Smooth muscle cell (in vitro differentiated cells): ENCODE results near the gene PAQR8. TPM values are rescaled to one million over a fixed set of nuclear protein-coding genes. Genes with fewer than 3 reads are reported as not detected.

ENCODE experiments used
- DNase-seq: peaks from one replicate; lab custom pipeline; 2025; ENCODE audit not compliant: unreplicated experiment; lab: John Stamatoyannopoulos, UW
- H2AFZ ChIP-seq: fragments of 200-600 bp; sonication (generic); 2 replicates; pipeline ENCODE4 v1.6.0; 2016; ENCODE audit warnings: antibody characterized with exemption, low read depth, mild to moderate bottlenecking
- H3F3A ChIP-seq: fragments of 200-600 bp; sonication (generic); 2 replicates; pipeline ENCODE4 v1.6.0; 2017; ENCODE audit warnings: antibody characterized with exemption, low read depth
- H3K27ac ChIP-seq: fragments of 200-600 bp; sonication (generic); 2 replicates; pipeline ENCODE4 v1.5.1; 2016; ENCODE audit warnings: low read depth, mild to moderate bottlenecking
- H3K27me3 ChIP-seq: fragments of 200-600 bp; sonication (generic); 2 replicates; pipeline ENCODE4 v1.6.1; 2016; ENCODE audit warnings: low read depth, mild to moderate bottlenecking
- H3K36me3 ChIP-seq: fragments of 200-600 bp; sonication (generic); 2 replicates; pipeline ENCODE4 v1.5.1; 2016; ENCODE audit warnings: low read depth
- H3K4me1 ChIP-seq: fragments of 200-600 bp; sonication (generic); 2 replicates; pipeline ENCODE4 v1.5.1; 2016; ENCODE audit warnings: low read depth
- H3K4me2 ChIP-seq: fragments of 200-600 bp; sonication (generic); 2 replicates; pipeline ENCODE4 v1.6.0; 2016; ENCODE audit warnings: mild to moderate bottlenecking
- H3K4me3 ChIP-seq: fragments of 200-600 bp; sonication (generic); 2 replicates; pipeline ENCODE4 v1.5.1; 2016; ENCODE audit warnings: mild to moderate bottlenecking
- H3K79me2 ChIP-seq: fragments of 200-600 bp; sonication (generic); 2 replicates; pipeline ENCODE4 v1.6.0; 2016; ENCODE audit warnings: low read depth, mild to moderate bottlenecking
- H3K9ac ChIP-seq: fragments of 200-600 bp; sonication (generic); 2 replicates; pipeline ENCODE4 v1.6.0; 2016; ENCODE audit warnings: low read depth
- H3K9me3 ChIP-seq: fragments of 200-600 bp; sonication (generic); replicated peaks from 2 replicates; pipeline ENCODE4 v1.5.1; 2016; ENCODE audit warnings: low read depth
- H4K20me1 ChIP-seq: fragments of 200-600 bp; sonication (generic); 2 replicates; pipeline ENCODE4 v1.6.0; 2016; ENCODE audit warnings: low read depth
- WGBS: methylation state at CpG from one replicate; pipeline ENCODE4 v1.1.7; 2016; ENCODE audit warnings: low lambda C conversion rate; 5-methylcytosine and 5-hydroxymethylcytosine counted together
- polyA plus RNA-seq: library from polyadenylated mRNA; unstranded; fragments of >200 nt; fragmentation: Nextera tagmentation; extraction: Ambion mirVana; gene quantifications from 2 replicates; pipeline ENCODE4 v1.2.1, GENCODE V29; 2016
- total RNA-seq: library from RNA; depleted of rRNA; stranded (reverse); fragments of >200 nt; gene quantifications from 2 replicates; pipeline ENCODE4 v1.2.3, GENCODE V29; 2014
- TF ChIP-seq, protein P1 (sequence below): fragments of 200-600 bp; sonication (generic); IDR thresholded peaks from 2 replicates; pipeline ENCODE4 v1.5.1; 2017; ENCODE audit warnings: borderline replicate concordance, mild to moderate bottlenecking, antibody characterized with exemption; ENCODE audit not compliant: insufficient read depth, poor library complexity, severe bottlenecking

Gene PAQR8
- total and polyA plus RNA-seq, 2 experiments from 2014 or later: 4.3 to 6.1 TPM

DNA sequence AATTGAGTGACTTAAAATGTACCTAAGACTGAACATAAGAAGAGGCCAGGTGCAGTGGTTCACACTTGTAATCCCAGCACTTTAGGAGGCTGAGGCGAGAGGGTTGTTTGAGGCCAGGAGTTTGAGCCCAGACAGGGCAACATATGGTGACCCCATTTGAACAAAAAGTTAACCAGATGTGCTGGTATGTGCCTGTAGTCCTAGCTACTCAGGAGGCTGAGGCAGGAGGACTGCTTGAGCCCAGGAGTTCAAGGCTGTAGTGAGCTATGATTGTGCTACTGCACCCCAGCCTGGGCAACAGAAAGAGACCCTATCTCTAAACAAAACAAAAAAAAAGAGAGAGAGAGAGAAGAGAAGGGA, 10.1 kb upstream of the PAQR8 start:
- 100% methylated on average over 1 of the region's 1 CpG for WGBS
- Histone ChIP-seq H3K27ac (peak overlapping the region; percentile 85), H3K36me3 (no peaks in the 10 kb centered on the region), H3K4me3 (no peak overlapping the region), H3K4me1 (peaks cover 11% of the 10 kb centered on the region), H3F3A (peaks cover 6% of the 10 kb centered on the region), H2AFZ (no peak overlapping the region), H3K9ac (no peak overlapping the region), H3K9me3 (no peaks in the 10 kb centered on the region), H4K20me1 (no peaks in the 10 kb centered on the region), H3K4me2 (peak overlapping the region; percentile 65), H3K79me2 (no peaks in the 10 kb centered on the region), H3K27me3 (no peaks in the 10 kb centered on the region)
- no peak for DNase-seq
- TF ChIP-seq, protein P1, sequence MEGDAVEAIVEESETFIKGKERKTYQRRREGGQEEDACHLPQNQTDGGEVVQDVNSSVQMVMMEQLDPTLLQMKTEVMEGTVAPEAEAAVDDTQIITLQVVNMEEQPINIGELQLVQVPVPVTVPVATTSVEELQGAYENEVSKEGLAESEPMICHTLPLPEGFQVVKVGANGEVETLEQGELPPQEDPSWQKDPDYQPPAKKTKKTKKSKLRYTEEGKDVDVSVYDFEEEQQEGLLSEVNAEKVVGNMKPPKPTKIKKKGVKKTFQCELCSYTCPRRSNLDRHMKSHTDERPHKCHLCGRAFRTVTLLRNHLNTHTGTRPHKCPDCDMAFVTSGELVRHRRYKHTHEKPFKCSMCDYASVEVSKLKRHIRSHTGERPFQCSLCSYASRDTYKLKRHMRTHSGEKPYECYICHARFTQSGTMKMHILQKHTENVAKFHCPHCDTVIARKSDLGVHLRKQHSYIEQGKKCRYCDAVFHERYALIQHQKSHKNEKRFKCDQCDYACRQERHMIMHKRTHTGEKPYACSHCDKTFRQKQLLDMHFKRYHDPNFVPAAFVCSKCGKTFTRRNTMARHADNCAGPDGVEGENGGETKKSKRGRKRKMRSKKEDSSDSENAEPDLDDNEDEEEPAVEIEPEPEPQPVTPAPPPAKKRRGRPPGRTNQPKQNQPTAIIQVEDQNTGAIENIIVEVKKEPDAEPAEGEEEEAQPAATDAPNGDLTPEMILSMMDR: no peak

DNA sequence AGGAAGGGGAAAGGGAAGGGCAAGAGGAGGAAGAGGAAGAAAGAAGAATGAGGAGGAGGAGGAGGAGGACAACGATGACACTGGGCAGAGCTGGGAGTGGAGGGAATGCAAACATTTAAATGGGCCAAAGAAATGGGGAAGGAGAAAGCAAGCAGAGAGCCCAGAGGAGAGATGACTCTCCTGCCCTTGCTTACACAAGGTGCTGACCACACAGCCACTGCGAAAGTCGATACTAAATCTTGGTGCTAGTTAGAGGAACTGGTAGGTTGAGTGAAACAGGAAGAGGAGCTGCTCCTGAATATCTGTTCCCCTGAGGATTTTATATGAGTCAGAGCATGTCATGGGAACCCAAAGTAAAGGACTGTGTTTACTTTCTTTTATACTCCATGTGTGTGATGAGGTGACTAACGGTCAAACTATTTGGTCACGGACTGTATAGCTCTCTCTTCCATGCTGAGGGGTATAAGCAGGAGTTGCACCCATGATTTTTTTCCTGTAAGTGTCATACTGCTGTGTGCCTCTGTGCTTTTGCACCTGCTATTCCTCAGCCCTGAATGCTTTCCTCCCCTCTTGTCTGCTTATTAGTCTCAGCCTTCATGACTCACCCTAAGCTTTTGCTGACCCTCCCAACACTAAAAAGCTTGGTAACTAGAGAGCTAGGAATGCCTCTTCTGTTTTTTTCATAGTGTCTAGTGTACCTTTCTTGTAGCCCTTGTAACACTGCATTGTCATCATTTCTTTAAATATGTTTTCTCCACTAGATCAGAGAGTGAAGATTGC, 9.5 kb upstream of the PAQR8 start:
- H3K9ac ChIP-seq: no peak overlapping the region
- WGBS: 8% methylated on average over 5 of the region's 5 CpGs
- peak overlapping the region; percentile 85 for H3K27ac ChIP-seq
- H3K4me1 ChIP-seq: peaks cover 11% of the 10 kb centered on the region
- no peaks in the 10 kb centered on the region for H3K27me3 ChIP-seq
- H3K79me2 ChIP-seq: no peaks in the 10 kb centered on the region
- no peaks in the 10 kb centered on the region for H3K36me3 ChIP-seq
- no peaks in the 10 kb centered on the region for H4K20me1 ChIP-seq
- no peak overlapping the region for H3K4me3 ChIP-seq
- H3F3A ChIP-seq: peaks cover 6% of the 10 kb centered on the region
- H3K9me3 ChIP-seq: no peaks in the 10 kb centered on the region
- peak overlapping the region; percentile 65 for H3K4me2 ChIP-seq
- DNase-seq: no peak
- TF ChIP-seq, protein P1: no peak
- no peak overlapping the region for H2AFZ ChIP-seq

DNA sequence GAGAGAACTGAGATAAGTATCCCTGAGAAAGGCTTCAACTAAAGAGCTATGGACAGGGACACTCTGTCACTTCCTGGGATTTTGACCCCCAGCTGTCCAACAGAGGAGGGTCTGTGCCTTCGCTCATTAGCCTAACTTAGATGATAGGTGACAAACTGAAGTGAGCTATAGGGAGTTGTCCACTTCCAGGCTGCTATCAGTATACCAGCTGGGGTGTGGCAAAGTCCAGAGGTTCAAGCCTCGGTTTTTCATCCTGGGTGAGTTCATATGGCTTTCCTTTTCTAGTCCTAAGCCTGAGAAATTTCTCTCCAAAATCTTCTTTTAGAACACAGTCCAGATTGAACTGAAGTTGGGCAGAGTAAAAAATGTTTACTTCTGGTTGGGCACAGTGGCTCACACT, 5.9 kb upstream of the PAQR8 start:
- no peak overlapping the region for H3K27ac ChIP-seq
- H4K20me1 ChIP-seq: no peaks in the 10 kb centered on the region
- TF ChIP-seq, protein P1: no peak
- no peaks in the 10 kb centered on the region for H3K36me3 ChIP-seq
- no peak for DNase-seq
- no peaks in the 10 kb centered on the region for H3K9me3 ChIP-seq
- no peak overlapping the region for H3K4me2 ChIP-seq
- no peaks in the 10 kb centered on the region for H3K79me2 ChIP-seq
- no peak overlapping the region for H3K4me3 ChIP-seq
- peaks cover 11% of the 10 kb centered on the region for H3K4me1 ChIP-seq
- no peak overlapping the region for H2AFZ ChIP-seq
- peaks cover 20% of the 10 kb centered on the region for H3F3A ChIP-seq
- WGBS: 46% methylated on average over 2 of the region's 2 CpGs
- no peaks in the 10 kb centered on the region for H3K27me3 ChIP-seq
- H3K9ac ChIP-seq: no peak overlapping the region

DNA sequence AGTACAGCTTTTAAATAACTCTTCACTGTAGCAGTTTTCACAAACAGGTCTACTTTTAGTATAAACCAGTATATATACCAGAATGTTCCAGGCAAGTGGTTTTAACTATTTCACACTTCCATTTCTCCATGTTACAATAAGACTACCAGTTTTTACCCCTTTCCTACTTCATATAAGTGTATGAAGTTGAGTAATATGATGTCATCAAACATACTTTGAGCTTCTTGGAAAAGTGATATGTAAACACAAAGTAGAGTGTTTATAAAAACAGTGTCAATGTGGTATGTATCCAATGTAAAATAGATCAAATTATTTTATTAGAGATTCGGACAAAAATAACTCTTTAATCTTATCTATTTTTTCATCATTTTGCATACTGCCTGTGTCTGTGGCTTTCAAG, 2.5 kb upstream of the PAQR8 start:
- DNase-seq: no peak

More for the DNA sequence above, 2.5 kb upstream of the PAQR8 start:
- Histone ChIP-seq H2AFZ (no peak overlapping the region), H3K4me3 (no peak overlapping the region), H3K9ac (no peak overlapping the region), H3K4me2 (no peak overlapping the region), H4K20me1 (no peaks in the 10 kb centered on the region), H3K27ac (peak overlapping the region; percentile 3), H3K9me3 (no peaks in the 10 kb centered on the region), H3K79me2 (peaks cover 8% of the 10 kb centered on the region), H3F3A (peaks cover 15% of the 10 kb centered on the region), H3K27me3 (no peaks in the 10 kb centered on the region), H3K4me1 (no peaks in the 10 kb centered on the region), H3K36me3 (no peaks in the 10 kb centered on the region)
- WGBS: 72% methylated on average over 1 of the region's 1 CpG
- TF ChIP-seq, protein P1: no peak
